ENCODE measurements around the gene WNT3.

- TF ChIP-seq CTCF (conservative IDR thresholded peaks at IDR 0.05; ENCODE audit: low read depth in 2 of 2) (no peak), POLR2AphosphoS5 (IDR thresholded peaks at IDR 0.05; ENCODE audit: low read depth) (no peak), EZH2 (IDR thresholded peaks at IDR 0.05; ENCODE audit: low read depth, unreplicated experiment) (no peak), JUNB (IDR thresholded peaks at IDR 0.05; ENCODE audit: unreplicated experiment) (no peak), EZH2phosphoT487 (IDR thresholded peaks at IDR 0.05; ENCODE audit: unreplicated experiment) (no peak), REST (IDR thresholded peaks at IDR 0.05; ENCODE audit: unreplicated experiment) (no peak), STAT1 (IDR thresholded peaks at IDR 0.05; ENCODE audit: unreplicated experiment) (no peak), ZNF114 (CRISPR knock-in tag; IDR thresholded peaks at IDR 0.05) (no peak), CREB1 (CRISPR knock-in tag; IDR thresholded peaks at IDR 0.05; ENCODE audit: low read depth) (no peak), ZNF462 (CRISPR knock-in tag; IDR thresholded peaks at IDR 0.05) (no peak), ZNF331 (CRISPR knock-in tag; IDR thresholded peaks at IDR 0.05; ENCODE audit: low read depth) (no peak)
- TF ChIP-seq, protein P1, sequence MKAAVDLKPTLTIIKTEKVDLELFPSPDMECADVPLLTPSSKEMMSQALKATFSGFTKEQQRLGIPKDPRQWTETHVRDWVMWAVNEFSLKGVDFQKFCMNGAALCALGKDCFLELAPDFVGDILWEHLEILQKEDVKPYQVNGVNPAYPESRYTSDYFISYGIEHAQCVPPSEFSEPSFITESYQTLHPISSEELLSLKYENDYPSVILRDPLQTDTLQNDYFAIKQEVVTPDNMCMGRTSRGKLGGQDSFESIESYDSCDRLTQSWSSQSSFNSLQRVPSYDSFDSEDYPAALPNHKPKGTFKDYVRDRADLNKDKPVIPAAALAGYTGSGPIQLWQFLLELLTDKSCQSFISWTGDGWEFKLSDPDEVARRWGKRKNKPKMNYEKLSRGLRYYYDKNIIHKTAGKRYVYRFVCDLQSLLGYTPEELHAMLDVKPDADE (IDR thresholded peaks at IDR 0.05) = no peak
Measured at GRCh38 chr17:46719891-46720290, 98.6 kb downstream of the WNT3 start.
